Measurements from ENCODE around the gene TACC2. TPM values are rescaled to one million over a fixed set of nuclear protein-coding genes. Genes with fewer than 3 reads are reported as not detected.
"Not testable (repeated sequence)": the region's sequence is repeated elsewhere in the genome, so short reads cannot be mapped to it uniquely, and the experiment has no call there.

TACC2 gene, protein sequence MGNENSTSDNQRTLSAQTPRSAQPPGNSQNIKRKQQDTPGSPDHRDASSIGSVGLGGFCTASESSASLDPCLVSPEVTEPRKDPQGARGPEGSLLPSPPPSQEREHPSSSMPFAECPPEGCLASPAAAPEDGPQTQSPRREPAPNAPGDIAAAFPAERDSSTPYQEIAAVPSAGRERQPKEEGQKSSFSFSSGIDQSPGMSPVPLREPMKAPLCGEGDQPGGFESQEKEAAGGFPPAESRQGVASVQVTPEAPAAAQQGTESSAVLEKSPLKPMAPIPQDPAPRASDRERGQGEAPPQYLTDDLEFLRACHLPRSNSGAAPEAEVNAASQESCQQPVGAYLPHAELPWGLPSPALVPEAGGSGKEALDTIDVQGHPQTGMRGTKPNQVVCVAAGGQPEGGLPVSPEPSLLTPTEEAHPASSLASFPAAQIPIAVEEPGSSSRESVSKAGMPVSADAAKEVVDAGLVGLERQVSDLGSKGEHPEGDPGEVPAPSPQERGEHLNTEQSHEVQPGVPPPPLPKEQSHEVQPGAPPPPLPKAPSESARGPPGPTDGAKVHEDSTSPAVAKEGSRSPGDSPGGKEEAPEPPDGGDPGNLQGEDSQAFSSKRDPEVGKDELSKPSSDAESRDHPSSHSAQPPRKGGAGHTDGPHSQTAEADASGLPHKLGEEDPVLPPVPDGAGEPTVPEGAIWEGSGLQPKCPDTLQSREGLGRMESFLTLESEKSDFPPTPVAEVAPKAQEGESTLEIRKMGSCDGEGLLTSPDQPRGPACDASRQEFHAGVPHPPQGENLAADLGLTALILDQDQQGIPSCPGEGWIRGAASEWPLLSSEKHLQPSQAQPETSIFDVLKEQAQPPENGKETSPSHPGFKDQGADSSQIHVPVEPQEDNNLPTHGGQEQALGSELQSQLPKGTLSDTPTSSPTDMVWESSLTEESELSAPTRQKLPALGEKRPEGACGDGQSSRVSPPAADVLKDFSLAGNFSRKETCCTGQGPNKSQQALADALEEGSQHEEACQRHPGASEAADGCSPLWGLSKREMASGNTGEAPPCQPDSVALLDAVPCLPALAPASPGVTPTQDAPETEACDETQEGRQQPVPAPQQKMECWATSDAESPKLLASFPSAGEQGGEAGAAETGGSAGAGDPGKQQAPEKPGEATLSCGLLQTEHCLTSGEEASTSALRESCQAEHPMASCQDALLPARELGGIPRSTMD (N-terminal part only)
- 100 to 1,000 TPM in 6 of 10 donors, 10 to 100 TPM in 4; 70.7 to 160 (median 103) TPM for polyA plus RNA-seq (ENCODE audit: insufficient read length in 10 of 10)
- long read RNA-seq, donor 1, partial matches to known transcripts, result 31 of 41 reads
- long read RNA-seq, donor 1, other reads (novel, unspliced or antisense), result 6 of 41 reads
- long read RNA-seq, donor 2, partial matches to known transcripts, result 49 of 52 reads
- long read RNA-seq, donor 2, other reads (novel, unspliced or antisense), result 0 of 52 reads
- long read RNA-seq, donor 3, result 0 reads
- long read RNA-seq, donor 4, partial matches to known transcripts, result 10 of 11 reads
- long read RNA-seq, donor 4, other reads (novel, unspliced or antisense), result 0 of 11 reads
- long read RNA-seq, donor 5, partial matches to known transcripts, result 35 of 40 reads
- long read RNA-seq, donor 5, other reads (novel, unspliced or antisense), result 0 of 40 reads
- long read RNA-seq, donor 6, partial matches to known transcripts, result 23 of 36 reads
- long read RNA-seq, donor 6, other reads (novel, unspliced or antisense), result 7 of 36 reads
- long read RNA-seq, donor 7, partial matches to known transcripts, result 44 of 47 reads
- long read RNA-seq, donor 7, other reads (novel, unspliced or antisense), result 0 of 47 reads
- long read RNA-seq, donor 8, partial matches to known transcripts, result 15 of 17 reads
- long read RNA-seq, donor 8, other reads (novel, unspliced or antisense), result 0 of 17 reads
- long read RNA-seq, donor 9, result 0 reads

DNA sequence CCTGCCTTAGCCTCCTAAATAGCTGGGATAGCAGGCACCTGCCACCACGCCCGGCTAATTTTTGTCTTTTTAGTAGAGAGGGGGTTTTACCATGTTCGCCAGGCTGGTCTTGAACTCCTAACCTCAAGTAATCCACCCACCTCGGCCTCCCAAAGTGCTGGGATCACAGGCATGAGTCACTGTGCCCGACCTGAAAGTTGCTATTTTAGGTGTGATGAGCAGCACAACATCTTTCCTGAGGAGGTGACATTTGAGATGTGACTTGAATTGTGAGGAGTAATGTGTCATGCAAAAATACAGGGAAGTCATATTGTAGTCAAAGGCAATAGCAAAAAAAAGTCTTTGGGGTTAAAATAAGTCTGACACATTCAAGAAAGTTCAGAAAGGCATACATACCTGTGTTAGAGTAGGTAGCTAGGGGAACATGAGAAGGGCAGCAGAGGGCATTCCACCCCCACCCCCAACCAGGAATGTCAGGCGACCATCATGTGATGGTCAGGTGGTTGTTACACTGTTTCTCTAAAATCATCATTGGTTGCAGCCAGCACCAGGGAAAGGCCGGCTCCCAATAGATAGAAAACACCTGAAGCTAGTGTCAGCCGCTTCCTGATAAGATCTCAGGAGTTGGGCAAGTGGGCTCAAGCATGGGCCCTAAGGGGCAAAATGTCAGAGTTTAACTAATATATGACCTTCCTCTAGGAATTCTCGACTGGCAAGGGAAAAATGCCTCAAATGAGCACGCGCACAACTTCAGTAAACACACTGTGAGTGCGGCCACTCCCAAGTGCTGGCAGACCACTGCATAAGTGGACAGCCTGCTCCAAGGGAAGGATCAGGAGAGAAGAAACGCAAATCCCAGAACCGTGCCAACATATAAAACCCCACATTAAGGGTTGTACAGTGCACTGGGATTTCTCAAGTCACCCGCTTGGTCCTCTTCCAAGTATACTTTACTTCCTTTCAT lies at the start of gene TACC2:
TSS of gene TACC2 (plus strand) at position 803 of the 964 bp plus-strand sequence. CDS start 32,819 bp downstream, outside the sequence.
- DNase-seq, result no peak

DNA sequence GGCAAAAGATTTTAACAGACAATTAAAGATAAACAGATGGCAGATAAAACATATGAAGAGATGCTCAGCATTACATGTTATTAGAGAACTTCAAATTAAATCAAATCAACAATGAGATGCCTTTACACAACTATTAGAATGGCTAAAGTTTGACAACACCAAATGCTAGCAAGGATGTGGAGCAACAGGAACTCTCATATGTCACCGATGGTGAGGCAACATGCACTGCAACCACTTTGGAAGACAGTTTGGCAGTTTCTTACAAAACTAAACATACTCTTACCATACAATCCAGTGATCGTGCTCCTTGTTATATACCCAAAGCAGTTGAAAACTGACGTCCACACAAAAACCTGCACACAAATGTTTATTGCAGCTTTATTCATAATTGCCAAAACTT lies 47.4 kb upstream of the TACC2 start:
- no peak for DNase-seq

DNA sequence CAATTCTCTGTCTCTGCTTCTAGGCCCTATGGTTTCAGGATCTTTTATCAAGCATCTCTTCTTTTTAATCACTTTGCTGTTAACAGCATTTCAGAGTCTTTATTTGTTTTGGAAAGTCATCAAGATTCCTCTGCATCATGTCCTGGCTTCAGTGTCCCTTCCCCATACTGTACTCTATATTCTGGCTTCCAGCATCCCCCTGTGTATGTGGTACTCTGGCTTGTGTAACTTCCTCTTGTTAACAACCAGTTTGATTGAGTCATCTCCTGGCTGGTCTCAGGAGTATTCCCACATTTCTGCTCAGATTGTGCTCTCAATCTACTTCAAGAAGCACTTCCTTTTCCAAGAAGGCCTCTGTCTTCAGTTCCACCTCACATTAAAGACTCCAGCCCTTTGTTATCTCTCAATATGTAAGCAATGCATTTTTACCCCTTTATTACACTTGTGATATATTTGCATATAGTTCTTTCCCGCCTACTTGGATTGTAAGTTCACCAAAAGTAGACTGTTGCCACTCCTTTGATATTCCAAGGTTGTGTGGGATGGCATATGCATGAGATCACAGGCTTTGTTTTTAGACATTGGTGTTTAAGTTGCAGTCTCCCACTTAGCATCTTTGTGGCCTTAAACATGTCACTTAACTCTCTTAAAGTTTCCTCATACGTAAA lies 46.1 kb upstream of the TACC2 start:
- peak; percentile 64 to 90 (median 83) for DNase-seq

DNA sequence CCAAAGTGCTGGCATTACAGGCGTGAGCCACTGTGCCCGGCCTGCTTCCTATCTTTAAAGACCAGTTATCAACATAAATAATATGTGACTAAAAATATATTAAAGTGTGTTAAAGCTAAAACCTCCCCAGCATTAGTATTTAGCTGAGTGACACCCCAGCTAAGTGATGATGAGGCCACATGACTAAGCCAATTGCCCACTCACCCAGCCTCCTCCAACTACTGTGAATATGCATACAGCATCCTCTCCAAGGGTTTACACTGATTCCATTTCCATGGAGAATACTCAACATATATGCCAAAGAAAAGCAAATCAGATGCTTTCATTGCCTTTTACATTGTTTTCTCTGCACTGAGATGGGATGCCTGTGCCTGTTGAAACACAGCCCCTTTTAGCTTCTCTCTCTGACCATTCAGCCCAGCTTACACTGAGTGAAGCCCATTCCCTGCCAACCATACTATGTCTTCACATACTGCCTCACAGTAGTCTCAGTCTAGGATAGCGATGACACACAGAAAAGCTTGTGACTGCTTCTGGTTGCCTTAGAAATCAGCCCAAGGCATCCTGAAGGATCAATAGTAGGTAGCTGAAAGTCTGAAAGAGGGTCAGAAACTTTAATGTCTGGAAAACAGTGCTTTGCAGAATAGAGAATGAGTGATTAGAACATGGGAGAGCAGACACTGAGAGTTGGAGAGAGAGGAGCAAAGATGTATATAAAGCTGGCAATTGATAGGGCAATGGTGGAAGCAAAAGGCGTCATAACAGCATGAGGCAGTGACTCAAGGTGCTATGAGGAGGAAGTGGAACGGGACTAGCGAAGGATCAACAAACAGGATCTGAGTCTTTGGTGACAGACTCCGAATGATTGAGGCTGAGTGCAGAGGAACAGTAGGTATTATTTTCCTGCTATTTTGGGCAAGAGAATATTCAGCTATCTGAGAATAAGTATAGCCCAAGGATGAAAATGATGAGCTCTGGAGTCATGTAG lies 41.3 kb upstream of the TACC2 start:
- DNase-seq, result no peak

DNA sequence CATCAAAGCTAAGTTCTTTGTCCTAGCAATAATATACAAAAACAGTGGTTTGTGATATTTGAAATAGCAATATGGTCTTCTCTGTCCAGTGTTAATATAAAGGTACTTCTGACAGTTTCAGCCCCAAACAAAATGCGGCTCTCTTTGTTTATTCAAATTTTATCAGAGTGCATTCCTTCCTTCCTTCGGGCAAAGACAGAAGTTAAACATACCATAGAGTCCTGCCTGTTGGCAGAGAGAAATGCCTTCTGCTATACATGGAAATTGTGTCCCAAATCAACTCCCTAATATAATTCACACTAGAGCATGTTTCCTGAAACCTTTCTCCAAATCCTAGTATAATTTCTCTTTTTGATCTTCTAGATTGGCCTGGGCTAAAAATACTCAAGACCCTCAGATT lies 39.9 kb upstream of the TACC2 start:
- DNase-seq, result no peak

DNA sequence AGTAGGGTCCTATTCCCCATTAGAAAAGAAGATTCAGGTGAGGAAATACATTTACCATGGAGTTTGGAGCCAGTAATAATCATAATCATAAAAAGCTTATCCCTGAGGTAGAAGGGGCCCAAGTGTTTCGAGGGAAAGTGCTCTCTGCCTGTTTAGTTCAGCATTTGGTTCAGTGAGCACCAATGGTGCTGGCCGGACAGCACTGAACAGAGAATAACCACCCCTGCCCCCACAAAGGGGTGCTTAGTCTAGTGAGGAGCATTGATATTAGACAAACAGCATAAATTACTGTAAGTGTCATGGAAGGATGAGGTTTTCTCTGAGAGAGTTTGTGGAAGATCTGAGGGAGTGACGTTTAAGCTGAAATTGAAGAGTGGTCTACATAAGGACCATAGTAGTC lies 39.5 kb upstream of the TACC2 start:
- DNase-seq, result no peak

DNA sequence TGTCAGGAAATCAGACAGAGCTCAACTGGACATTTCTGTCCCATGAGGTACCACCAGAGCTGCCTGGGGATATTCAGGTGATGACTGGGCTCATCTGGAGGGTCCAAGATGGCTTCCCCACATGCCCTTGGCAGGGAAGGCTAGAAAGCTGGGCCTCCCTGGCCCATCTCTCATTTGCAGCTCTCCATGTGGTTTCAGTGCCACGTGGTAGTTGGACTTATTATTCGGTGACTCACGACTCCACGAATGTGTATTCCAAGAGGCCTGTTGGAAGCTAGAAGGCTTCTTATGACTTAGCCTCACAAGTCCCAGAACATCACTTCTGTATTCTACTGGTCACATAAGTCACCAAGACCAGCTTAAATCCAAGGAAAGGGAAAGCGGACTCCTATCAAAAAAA lies 36.7 kb upstream of the TACC2 start:
- DNase-seq, result no peak

DNA sequence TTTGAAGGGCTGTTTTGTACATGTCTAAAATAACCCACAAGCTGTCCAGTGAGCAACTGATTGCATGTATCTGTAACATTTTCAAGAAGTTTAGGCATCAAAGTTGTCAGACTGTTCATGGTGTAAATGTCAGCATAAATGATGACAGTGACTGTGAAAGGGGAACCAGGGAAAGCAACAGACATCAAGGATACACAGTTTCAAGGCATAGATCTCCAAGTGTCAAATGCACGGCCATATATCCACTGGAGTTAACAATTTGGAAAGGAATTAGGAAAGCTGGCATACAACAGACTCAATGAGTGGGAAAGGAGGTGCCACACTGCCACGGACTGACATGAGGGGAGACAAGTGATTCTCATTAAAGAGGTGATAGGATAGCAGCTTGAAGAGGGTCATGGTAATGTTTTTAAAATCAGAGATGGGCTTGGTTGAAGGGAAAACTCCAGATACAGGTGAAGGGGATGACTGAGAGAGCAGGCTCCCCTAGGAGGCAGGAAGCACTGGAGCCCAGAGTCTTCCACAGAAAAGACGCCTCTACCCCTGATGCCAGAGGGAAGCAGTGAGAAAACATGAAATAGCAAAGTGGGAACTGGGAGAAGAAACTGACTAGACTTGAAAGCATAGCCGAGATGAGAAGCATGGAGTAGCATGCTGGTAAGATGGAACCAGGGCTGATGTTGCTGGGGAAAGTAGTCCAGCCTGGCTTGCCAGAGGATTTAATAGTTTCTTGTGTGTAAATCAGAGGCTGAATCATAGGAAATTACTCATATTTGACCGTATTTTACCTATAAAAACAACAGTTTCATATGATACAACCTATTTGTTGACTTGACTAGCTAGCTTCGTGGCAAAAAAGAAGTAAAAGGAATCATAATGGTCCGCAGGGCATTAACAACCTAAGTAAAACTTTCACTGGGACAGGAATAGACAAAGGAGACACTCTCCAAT lies 32.6 kb upstream of the TACC2 start:
- no peak for DNase-seq

DNA sequence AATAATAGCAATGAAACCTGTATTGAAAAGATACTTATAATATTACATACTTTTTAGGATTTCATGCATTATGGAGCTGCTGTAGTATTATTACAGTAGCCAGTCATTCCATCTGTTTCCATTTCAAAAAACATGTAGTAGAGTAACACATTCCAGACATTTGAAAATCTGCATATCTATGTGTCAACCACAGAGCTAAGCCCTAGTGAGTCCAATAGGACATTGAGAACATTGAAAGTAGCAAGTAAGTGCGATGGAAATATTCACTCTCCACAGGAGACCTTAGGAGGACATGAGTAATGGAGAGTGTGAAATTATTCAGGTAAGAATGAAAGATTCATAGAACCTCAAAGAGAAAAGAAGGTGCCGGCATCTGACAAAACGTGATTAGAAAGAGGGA lies 29.3 kb upstream of the TACC2 start:
- no peak for DNase-seq

DNA sequence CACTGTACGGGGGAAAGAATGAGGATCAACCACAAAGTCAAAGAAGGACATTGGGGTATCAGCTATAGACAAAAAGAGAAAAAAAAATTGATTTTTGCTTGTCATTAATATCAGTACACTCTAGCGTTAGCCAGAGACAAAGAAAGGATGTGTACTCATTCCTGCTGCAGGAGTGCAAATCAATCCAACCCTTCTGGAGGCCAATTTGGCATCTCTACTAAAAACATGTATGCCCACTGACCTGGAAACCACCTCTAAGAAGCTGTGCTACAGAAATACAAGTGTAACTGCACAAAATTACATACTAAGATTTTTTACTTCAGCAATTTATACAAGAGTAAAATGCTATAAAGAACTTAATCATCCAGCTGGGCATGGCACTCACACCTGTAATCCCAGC lies 27.5 kb upstream of the TACC2 start:
- DNase-seq, result no peak

DNA sequence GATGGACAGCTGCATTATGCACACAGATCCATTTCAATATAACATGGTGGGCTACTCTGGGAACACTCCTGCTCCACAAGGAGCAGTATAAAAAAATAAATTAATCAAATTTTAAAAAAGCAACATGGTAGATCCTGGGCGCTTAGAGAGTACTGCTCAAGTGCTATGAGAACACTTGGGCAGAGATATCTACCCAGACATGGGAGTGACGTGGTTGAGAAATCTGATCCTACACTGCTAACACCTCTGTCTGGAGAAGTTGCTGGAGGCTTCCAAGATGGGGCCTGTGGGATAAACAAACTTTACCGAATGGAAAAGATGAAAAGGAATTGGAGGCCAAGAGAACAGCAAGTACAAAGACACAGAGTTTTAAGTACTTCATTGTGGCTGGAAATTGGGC lies 23.0 kb upstream of the TACC2 start:
- DNase-seq, result no peak

DNA sequence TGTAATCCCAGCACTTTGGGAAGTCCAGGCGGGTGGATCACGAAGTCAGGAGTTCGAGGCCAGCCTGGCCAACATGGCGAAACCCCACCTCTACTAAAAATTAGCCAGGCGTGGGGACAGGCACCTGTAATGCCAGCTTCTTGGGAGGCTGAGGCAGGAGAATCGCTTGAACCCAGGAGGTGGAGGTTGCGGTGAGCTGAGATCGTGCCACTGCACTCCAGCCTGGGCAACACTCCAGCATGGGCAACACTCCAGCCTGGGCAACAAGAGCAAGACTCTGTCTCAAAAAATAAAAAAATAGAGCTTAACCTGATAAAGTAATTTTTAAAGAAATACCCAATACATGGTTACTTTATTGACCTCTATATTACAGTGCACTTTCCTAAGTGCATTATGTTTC lies 19.9 kb upstream of the TACC2 start:
- not testable (repeated sequence) for DNase-seq

DNA sequence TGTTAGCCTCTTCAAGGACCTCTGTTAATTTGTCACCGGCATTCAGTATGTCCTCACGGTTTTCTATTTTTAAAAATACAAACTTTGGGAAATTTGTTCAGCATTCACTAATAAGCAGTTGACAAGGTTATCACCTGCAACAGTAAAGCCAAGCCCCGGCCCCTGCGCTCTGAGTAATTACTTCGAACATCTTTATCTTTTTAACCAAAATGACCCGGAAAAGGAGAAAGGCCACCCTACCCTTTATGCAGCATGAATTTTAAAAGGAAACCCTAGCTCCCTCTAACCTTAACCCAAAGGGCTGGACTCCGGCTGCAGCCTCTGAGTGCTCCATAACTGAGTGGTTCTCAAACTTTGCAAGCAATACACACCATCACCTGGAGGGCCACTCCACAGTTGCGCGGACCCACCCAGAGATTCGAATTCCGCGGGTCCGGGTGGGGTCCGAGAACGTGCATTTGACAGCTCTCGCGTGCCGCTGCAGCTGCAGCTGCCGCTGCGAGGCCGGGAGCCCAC lies 14.9 kb upstream of the TACC2 start:
- DNase-seq, result no peak

DNA sequence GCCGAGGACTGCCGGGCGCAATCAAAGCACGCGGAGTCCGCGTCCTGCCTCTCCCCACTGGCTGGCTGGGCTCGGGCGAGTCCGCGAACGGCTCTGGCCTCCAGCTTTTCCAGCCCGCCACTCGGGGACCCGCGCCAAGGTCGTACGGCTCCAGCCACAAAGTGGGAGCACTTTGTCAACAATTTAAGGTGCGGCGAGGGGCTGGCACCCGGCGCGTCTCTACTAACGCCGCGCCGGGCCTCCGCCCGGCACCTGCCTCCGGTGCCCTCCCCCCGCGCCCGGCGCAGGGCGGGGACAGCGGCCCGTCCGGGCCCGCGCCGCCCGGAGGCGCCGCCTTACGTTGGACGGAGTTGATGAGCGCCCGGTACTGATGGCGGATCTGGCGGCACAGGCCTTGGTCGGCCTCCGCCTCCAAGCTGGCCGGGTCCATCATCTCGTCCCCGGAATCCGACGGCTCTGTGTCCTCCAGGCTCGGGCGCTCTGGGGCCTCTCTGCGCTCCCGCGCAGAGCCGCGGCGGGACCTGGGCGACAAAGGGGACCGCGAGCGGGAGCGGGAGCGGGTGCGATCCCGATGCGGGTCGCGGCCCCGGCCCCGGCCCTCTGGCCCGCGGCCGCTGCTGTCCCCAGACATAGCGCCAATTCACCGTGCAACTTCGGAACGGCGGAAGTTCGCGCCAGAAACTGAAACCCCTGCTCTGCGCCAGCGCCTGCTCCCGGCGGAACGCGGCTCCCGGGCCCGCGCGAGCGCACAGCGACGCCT lies 14.2 kb upstream of the TACC2 start, which contains the start of gene NSMCE4A:
TSS of gene NSMCE4A (minus strand) at position 683 of the 760 bp plus-strand sequence. CDS start at position 631, 52 bp downstream.
- peak; percentile 68 to 94 (median 86) for DNase-seq
